GM19328 (cell line): ENCODE results near the gene CCND2.

Source experiments
- ATAC-seq: cut with Tn5 transposase; IDR thresholded peaks from one replicate; pipeline ENCODE4 v1.9.1; 2021; ENCODE audit warnings: mild to moderate bottlenecking, moderate library complexity; ENCODE audit not compliant: unreplicated experiment

The CCND2 gene

DNA sequence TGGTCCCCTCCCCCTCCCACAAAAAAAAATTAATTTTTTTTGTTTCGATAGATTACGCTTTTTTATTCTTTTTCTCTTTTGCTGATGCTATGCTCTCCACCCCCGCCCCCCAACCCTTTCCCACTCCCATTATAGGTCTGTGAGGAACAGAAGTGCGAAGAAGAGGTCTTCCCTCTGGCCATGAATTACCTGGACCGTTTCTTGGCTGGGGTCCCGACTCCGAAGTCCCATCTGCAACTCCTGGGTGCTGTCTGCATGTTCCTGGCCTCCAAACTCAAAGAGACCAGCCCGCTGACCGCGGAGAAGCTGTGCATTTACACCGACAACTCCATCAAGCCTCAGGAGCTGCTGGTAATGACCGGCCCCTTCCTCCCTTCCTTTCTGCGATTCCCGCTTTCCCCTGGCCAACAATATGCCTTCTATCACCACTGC lies 2.3 kb downstream of the CCND2 start:
- no peak for ATAC-seq

DNA sequence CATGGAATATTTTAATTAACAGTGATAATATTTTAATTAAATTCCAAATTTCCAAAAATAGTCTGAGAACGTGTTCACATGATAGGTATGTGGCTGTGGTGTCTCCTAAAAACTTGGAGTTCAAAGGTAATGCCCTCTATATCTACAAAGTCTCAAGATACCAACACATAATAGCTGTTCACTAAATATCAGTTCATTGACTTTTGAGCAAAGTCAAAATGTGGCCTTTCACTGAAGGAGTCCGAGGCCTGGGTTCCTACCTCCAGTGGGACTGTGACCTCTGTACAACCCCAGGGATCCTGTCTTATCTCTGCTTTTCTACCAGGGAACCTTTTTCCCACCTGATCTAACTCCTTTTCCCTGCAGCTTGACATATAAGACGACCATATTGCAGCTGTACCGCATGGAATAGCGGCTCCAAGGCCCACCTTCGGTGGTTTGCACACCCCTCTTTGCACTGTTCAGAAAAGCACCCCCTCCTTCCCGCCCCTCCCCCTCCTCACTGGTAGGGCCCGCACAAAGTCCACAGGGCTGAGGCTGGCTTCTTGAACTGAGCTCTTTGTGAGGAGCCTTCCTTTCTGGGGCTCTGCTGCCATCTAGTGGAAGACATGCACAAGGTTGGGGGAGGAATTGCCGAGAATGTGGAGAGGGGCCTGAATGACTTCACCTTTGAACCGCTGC lies 3.1 kb downstream of the CCND2 start:
- ATAC-seq = no peak

DNA sequence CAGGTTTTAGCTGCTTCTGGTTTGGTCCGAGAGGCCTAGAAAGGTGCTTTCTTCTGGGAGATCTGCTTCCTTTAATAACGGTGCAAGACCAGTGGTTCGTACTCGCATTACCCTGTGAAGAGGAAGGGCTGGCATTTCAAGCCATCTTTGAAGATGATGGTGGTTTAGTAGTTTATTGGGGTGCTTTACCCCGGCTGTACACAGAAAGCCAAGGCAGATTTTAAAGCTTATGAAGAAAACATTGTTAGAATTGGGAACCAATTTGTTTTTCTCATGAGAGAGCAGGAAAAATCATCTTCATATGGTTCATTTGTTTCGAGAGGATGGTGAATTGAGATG lies 3.6 kb downstream of the CCND2 start:
- ATAC-seq = no peak

DNA sequence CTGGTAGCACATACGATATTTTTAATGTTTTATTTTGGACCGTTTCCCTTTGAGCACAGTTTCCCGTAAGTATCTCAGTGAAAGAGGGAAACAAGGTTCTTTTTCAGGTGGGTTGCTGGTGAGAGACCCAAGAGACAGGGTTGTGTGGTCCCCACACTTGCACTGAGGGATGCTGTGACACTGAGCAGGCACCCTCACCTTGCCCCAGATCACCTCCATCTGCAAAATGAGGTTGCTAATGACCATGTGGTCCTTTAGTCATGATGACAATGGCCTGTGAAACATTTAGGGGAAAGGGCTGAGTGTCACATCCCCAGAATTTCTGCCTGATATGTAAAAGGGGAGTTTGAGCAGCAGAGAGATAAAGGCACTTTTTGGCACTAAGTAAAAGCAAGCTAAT lies 4.3 kb downstream of the CCND2 start:
- ATAC-seq = no peak

DNA sequence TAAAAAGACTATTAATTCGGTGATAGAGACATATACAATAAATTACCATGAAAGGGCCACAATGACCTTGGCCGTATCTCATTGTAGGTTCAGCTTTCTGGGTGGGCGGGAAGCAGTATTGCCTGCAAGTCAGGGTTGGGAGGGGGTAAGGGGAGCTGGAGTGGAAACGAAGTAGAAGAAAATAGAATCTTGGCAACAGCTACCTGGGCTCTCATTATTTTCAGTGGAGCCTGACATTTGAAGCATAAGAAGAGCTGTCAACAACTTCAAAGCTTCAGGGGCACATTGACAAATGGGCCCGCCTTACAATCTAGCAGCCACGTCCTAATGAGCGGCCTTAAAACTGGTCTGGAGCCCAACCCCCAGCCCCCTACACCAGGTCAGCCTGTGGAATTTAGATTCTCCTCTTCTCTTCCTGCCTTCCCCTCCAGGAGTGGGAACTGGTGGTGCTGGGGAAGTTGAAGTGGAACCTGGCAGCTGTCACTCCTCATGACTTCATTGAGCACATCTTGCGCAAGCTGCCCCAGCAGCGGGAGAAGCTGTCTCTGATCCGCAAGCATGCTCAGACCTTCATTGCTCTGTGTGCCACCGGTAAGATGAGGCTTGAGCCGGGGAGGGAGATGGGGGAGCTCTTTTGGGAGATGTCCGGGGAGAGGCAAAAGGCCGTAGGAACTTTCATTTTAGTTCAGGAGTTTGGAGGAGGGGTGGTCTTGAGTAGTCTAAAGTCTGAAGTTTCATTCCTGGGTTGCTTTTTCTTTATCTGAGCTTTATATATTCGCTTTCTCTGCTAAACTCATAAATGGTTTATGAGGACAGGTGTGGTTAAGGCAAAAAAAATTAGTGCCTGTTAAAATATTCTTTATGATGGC lies 5.0 kb downstream of the CCND2 start:
- ATAC-seq = no peak

DNA sequence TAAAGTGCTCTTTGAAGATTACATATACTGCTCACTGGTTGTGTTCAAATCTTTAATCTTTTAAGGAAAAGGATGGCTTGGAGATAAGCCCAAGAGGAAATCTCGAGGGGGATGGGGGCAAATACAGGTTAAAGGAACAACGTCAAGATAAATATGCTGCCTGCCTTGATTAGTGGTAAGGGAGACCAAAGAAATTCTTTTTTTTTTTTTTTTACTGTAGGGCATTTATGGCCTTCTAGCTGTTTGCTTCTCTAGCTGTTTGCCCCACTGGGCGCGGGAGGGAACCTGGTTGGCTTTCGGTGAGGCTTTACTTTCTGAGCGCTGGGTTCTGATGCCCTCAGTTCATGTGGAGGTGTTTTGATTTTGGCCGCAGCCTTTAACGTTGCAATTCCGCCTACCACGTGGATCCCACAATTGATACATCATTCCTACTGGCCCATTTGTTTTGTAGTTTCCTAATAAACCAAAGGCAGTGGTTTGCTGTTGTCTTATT lies 5.7 kb downstream of the CCND2 start:
- ATAC-seq = no peak

DNA sequence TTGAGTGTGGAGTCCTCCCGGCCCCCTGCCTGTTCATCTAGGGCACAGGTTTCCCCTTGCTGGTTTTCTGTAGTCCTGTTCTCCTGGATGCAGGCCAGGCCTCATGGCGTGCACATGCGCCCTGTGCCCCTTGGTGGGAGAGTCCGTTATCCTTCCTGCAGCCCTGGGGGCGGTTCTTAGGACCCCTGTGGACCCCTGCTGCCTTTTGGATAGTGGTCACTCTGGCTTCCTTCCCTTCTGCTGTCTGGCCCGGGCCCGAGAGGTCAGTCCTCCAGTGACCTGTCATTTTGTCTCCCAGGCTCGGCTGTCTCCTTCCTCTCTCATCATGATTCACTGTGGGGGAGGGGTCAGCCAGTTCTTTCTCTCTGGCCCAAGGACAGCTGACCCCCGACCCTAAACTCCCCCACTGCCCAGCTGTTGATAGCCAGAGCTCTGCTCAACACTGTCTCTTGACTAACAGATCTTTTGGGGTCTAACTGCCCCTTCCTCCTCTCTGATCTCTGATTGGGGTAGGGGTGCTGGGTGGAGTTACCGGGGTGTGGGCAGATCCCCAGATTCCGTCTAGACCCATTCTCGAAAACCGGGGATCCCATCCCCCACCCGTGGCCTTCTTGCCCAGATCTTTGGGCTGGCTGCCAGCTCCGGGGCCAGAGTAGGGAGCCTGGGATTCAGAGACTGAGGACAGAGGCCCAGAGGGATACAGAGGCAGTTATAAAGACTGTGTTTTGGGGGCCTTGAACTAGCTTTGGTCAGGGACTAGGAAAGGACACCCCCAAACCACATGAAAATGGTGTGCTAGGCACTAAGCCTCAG lies 7.0 kb downstream of the CCND2 start:
- no peak for ATAC-seq

DNA sequence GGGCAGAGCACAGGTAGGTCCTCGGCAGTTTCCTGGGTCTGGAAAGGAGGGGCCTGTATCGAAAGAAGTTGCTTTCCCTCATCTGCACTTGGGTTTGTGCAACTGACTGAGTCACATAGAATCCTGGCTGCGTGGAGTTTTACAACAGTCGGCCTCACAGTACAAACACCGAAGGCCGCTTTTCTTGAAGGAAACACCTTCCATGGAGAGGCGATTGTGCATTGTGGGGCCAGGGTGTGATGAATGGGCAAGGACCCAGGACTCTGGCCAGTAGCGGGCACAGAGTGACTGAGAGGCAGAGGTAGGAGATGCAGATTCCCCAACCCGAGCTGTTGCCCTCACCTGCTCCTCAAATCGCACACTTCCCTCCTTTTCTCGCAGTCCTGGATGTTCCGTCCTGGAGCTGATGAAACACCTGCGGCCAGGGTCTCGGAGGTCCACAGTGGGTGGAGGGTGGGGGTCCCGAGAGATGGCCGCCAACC lies 7.7 kb downstream of the CCND2 start:
- ATAC-seq = no peak

DNA sequence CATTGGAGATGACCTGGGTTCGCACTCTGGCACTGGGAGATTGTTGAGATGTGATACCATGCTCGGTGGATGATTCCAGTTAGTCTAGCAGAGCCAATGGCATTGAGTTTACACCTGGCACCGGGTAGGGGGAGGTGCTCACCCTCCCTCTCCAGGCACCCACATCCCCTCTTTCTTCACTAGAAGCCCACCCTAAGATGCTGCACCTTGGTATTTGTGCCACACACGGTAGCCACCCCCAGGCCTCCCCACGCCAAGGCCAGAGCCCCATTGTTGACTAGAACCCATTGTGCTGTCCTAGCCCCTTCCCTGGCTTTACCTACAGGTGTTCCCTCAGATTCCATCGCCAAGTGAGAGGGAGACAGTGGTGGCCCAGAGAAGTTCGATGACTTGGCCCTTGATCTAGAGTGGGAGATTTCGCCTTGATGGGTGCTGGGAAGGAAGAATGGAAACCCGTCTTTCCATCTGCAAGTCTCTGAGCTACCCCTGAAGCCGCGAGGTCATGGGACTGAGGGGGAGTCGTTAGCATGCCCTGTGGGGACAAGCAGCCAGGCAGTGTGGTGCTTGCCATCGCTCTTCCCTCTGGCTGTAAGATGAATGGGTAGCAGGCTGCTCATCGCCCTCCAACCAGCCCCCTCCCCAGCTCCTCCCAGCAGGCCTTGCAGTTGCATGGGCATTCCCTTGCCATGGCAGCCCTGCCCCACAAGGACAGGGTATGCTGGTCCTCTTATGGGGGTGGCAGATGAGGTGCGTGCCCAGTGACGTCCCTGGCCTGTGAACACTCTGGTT lies 8.7 kb downstream of the CCND2 start:
- no peak for ATAC-seq

DNA sequence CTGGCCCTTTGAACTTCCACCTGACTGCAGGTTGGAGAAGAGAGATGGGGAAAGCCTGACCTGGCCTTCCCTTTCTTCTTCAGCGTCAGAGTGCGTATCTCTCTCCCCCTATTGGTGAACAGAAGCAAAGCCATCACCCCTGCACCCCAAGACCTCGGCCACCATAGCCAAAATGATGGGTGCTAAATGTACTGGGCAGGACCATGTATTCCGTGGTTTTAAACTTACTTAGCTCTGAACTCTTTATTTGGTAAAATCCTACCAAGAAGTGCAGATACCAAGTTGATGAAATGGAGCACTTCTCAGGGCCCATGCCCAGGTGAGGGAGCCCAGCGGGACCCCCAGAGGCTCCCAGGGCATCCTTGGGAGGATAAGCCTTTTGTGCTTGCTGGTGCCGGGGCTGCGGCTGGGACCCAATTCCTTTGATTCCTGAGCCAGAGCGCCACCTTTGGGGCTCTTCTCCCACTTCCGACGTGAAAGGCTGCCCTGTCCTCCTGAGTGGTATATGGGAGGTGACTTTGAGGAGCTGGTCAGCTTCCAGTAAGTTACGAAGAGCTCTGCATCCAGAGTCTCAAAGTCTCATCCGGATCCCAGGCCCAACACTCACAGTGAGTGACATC lies 9.4 kb downstream of the CCND2 start:
- ATAC-seq = no peak

DNA sequence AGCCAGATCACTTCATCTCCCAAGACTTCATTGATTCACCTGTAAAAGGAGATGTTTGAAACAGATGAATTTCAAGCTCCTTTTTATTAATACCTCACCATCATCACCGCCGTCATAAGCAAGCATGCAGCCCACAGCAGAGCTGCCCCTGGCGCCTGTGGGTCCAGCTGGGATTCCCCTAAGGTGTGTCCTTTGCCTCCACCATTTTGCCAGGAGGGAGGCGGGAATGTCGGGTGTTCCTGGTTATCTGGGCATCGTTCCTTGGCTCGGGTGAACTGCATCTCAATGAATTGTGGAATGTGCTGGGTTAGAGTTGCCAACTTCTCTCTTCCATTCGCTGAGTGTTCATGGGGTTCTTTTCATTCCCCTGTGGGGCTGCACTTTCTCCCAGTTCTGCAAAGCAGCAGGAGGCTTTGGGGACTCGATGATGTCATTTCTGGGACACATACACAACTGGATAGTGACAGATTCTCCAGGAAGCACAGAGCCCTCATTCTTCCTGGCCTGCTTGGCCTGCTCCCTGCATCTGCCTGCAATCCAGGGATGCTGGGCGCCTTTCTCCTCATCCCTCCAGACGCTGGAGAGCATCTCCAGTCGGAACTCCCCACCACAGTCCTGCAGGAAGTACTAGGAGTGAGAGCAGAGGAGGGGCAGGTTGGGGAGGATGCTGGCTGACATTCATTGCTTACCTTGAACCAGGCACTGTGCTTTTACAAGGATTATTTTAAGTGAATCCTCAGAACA lies 10.1 kb downstream of the CCND2 start:
- no peak for ATAC-seq

DNA sequence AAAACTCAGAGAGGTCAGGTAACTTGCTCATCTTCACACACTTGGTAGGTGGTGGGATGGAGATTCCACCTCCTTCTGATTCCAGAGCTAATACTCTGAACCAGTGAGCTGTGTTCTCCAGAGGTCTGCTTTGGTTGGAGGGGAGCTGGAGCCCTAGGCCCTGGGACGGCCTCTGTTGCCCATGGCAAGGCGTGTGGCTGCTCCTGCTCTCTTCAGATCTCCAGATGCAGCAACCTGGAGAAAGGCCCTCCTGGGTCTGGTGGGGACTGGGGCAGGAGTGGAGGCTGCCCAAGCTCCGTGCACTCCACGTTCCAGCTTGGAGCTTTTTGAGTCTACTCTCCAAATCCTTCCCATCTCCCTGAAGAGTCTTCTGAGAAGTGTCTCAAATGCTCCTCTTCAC lies 10.7 kb downstream of the CCND2 start:
- ATAC-seq = no peak

DNA sequence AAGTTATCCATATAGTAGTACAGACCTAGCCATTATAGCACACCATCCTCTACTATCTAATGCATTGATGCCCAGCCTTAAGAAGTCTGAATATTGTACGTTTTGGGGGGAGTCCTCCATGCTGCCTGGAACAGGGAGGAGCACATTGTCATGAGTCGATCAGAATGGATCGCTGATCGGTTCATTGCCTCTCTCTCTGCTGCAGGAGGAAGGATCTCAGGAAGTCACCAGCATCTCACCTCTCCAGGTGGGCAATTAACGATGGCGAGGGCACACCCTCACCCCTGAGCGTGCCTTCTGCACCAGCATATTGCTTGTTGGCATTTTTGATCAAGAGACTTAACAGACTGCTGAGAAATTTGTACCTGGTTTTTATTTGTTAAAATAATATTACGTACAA lies 11.5 kb downstream of the CCND2 start:
- ATAC-seq = no peak

DNA sequence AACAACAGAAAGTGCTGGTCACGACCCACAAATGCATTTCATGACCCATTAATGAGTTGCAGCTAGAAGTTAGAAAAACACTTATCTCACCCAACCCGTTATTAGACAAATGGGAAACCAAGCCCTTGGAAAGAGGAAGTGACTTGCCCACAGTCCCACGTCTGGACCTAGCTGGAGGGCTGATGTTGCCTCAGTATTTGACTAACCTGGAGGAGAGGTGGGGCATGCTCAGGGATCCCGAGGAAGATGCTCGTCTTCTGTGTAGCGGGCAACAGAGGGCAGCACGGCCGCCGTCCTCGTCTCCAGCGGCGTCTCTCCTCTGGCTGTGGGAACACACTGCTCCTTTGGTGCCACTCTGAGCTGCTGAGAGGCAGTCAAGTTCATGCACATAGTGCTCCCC lies 12.7 kb downstream of the CCND2 start:
- ATAC-seq = no peak

DNA sequence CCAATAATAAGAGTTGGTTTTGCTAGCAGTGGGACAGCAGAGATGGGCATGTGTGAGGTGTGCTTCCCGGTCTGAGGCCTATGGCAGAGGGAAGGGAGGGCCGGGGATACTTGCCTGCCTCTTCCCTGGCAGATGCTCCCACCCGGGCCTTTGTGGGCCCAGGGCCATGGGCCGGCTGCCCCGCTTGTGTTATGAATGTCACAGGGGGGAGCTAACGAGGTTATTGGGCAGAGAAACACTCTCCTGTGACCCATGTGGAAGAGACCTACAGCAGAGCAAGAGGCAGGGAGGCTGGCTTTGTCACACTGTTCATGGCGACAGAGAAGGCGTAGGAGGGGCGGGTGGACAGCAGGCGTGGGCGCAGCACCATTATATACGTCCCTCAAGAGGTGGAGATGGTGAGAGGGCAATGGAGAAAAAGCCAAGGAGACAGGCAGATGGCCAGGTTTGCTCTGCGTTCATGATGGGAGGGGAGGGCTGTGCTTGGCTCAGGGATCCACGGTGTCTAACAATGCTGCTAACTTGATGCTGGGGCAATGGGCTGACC lies 13.3 kb downstream of the CCND2 start:
- ATAC-seq = no peak

DNA sequence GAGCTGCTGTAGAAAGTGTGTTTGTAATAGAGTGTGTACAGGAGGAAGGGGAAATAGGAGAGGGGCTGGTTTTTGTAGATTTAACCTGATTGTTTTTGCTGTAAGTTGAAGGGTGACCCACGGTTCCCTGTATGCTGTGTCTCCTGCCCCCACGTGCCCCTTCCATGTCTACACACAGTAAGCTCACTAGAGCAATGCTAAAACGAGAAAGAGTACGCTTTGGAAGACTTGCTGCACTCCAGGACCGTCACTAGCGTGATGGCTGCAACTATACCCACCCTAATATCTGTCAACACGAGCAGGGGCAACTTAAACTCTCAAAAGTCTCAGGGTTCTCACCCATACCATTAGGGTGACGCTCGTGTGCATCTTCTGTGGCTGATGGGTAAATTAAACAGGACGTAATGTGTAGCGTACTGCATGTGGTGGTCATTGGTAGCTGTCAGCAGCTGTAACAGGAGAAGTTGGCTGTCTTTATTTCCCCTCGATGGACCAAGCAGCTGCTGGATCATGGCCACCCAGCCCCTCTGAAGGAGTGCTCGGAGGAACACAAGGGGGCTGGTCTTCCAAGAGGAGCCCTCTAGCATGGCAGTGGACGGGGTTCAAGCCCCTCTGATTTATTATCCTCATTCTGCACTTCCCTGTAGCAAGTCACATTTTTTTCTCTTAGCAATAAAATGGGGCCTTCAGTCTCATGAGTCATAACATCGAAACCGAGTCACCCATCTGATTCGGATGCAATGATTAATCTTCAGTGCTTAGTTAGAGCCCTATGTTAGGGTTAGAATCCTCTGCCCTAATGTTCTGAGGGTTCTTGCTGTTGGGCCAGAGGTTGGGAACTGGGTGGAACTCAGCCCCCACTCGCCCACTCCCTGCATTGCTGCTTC lies 14.0 kb downstream of the CCND2 start:
- ATAC-seq = no peak

DNA sequence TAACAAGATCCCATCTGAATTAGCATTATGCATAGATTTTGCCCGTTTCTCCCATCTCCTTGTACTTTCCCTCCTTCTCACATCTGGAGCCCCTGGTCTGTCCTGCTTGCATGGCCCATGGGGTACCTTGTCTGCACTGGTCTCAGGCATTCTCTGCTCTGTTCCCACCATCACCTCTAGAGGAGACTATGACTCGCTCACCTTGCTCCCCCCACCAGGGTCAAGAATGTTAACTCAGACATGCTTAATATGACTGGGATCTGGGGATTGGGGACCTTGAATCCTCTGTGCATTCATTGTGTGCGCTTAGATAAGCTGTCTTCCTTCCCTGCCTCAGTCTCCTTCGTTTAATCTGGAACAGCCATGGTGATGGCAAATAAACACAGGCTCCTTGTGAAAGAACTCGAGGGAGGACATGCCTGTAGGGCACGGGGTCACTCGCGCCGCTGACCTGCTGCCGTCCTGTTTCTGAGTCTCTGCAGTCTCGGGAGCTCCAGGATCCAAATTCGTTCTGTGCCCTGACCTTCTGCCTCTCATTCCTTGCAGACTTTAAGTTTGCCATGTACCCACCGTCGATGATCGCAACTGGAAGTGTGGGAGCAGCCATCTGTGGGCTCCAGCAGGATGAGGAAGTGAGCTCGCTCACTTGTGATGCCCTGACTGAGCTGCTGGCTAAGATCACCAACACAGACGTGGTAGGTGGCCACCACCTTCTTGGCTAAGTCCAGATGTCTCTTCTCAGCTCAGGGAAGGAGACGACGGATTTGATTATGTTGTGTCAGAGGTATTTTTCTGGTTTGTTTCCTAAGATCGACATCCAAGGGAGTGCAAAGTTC lies 15.0 kb downstream of the CCND2 start:
- no peak for ATAC-seq
